RWPE1 (cell line): ENCODE measurements around the gene CHST12.
A peak's percentile ranks its signal among the peaks of the same experiment; 100 is the strongest.

ENCODE experiments used
- CTCF ChIA-PET: fragments of 350-600 bp; sonication (Branson Sonifier 250); formaldehyde crosslinking; extraction: SDS; loops from one replicate; lab custom pipeline; 2021; lab: Yijun Ruan, JAX
- POLR2A ChIA-PET: fragments of 400-600 bp; formaldehyde crosslinking; extraction: SDS; loops from one replicate; lab custom pipeline; 2020; ENCODE audit warnings: antibody characterized with exemption; ENCODE audit not compliant: low non-redundant PET; lab: Yijun Ruan, JAX
- DNase-seq: peaks from one replicate; pipeline ENCODE4 v3.0.0; 2012; ENCODE audit warnings: low spot score
- H3K27ac ChIP-seq: fragments of 450-650 bp; 2 replicates; pipeline ENCODE4 v1.5.1; 2017
- CTCF ChIP-seq: fragments of 450-650 bp; conservative IDR thresholded peaks from 2 replicates; pipeline ENCODE4 v1.5.1; 2017; ENCODE audit warnings: low read depth, mild to moderate bottlenecking

Gene CHST12

GRCh38 chr7:2474813-2475677 is 71.6 kb downstream of the CHST12 start:
- no peak overlapping the region for H3K27ac ChIP-seq
- DNase-seq, result no peak
- no peak for TF ChIP-seq CTCF
- ChIA-PET POLR2A (no interaction called here), CTCF (interaction anchor here (0.5 to 0.7 kb wide), 2 partner anchors 910 to 969 kb away, joined by 3 to 5 read pairs; no protein-coding TSS in a partner anchor)

- H3K27ac ChIP-seq, result no peak overlapping the region
- no peak for TF ChIP-seq CTCF
- CTCF ChIA-PET, result no interaction called here
- POLR2A ChIA-PET, result no interaction called here
- DNase-seq, result no peak
Observed at GRCh38 chr7:2475678-2476015, 72.2 kb downstream of the CHST12 start.

- no peak for DNase-seq
- H3K27ac ChIP-seq, result no peak within 1 kb of the TSS
- ChIA-PET CTCF (no interaction called here), POLR2A (no interaction called here)
- no peak for TF ChIP-seq CTCF
Observed at GRCh38 chr7:2476298-2476697, 72.9 kb downstream of the CHST12 start, which contains the start of gene GRIFIN. Gene GRIFIN, minus strand, starts transcription at chr7:2476398. Its CDS starts 15 bp downstream, at chr7:2476383.

- no peak overlapping the region for H3K27ac ChIP-seq
- DNase-seq, result no peak
- ChIA-PET CTCF (no interaction called here), POLR2A (no interaction called here)
- no peak for TF ChIP-seq CTCF
Observed at GRCh38 chr7:2476776-2477446, 73.5 kb downstream of the CHST12 start.

GRCh38 chr7:2477447-2478398 is 74.3 kb downstream of the CHST12 start:
- peak; percentile 73 for TF ChIP-seq CTCF
- no peak for DNase-seq
- H3K27ac ChIP-seq, result peak overlapping the region; percentile 50
- CTCF ChIA-PET, result interaction anchor here (0.9 kb wide), 1 partner anchor 9 kb away, joined by 3 read pairs; no protein-coding TSS in a partner anchor
- POLR2A ChIA-PET, result no interaction called here

- ChIA-PET POLR2A (no interaction called here), CTCF (interaction anchor here (0.6 to 0.9 kb wide), 2 partner anchors 10 to 223 kb away, joined by 3 to 7 read pairs; no protein-coding TSS in a partner anchor)
- H3K27ac ChIP-seq, result peak overlapping the region; percentile 50
- no peak for DNase-seq
- TF ChIP-seq CTCF, result no peak
Observed at GRCh38 chr7:2478399-2478785, 75.0 kb downstream of the CHST12 start.
